HepG2 (cell line): Measurements from ENCODE around the gene GCN1. TPM values are rescaled to one million over a fixed set of nuclear protein-coding genes. Genes with fewer than 3 reads are reported as not detected.

ENCODE experiments used
- CHD2 ChIP-seq: IDR thresholded peaks from 2 replicates; pipeline ENCODE4 v1.6.1; 2011; ENCODE audit warnings: low read depth, low read length, improper control_type of control experiment
- FOXK1 ChIP-seq: sonication (generic); formaldehyde crosslinking; IDR thresholded peaks from 2 replicates; pipeline ENCODE4 v1.4.0; 2020; ENCODE audit warnings: low read depth, missing genetic modification reagents, borderline replicate concordance
- GATAD2A ChIP-seq: IDR thresholded peaks from 2 replicates; pipeline ENCODE4 v1.6.1; 2016
- HNRNPUL1 ChIP-seq: fragments of 200-400 bp; formaldehyde crosslinking; IDR thresholded peaks from 2 replicates; pipeline ENCODE4 v1.6.1; 2017; ENCODE audit warnings: low read depth, mild to moderate bottlenecking, low read length, moderate library complexity
- ISX ChIP-seq: sonication (generic); formaldehyde crosslinking; conservative IDR thresholded peaks from 2 replicates; pipeline ENCODE4 v1.5.0; 2020; ENCODE audit warnings: missing genetic modification reagents
- KDM1A ChIP-seq: IDR thresholded peaks from 2 replicates; pipeline ENCODE4 v1.6.1; 2016; ENCODE audit warnings: missing compliant biosample characterization
- MED1 ChIP-seq: sonication (generic); formaldehyde crosslinking; IDR thresholded peaks from 2 replicates; pipeline ENCODE4 v1.4.0; 2020; ENCODE audit warnings: missing genetic modification reagents
- MLLT10 ChIP-seq: sonication (generic); formaldehyde crosslinking; IDR thresholded peaks from 2 replicates; pipeline ENCODE4 v1.4.0; 2020; ENCODE audit warnings: missing genetic modification reagents
- RAD51 ChIP-seq: fragments of 450-650 bp; IDR thresholded peaks from 2 replicates; pipeline ENCODE4 v1.6.1; 2016; ENCODE audit warnings: borderline replicate concordance
- RERE ChIP-seq: IDR thresholded peaks from 2 replicates; pipeline ENCODE4 v1.6.1; 2016; ENCODE audit warnings: low read depth, missing genetic modification reagents, missing compliant biosample characterization
- ZBTB40 ChIP-seq, 2 experiments: fragments of 450-650 bp in 1 of 2; sonication (generic) in 1 of 2; formaldehyde crosslinking in 1 of 2; IDR thresholded peaks; 2 replicates each; pipeline versions ENCODE4 v1.6.1 to v1.8.0; 2016 to 2022; ENCODE audit warnings: antibody characterized with exemption in 1 of 2, mild to moderate bottlenecking in 1 of 2, missing genetic modification reagents in 1 of 2
- ZNF225 ChIP-seq: sonication (generic); formaldehyde crosslinking; IDR thresholded peaks from 2 replicates; pipeline ENCODE4 v1.4.0; 2020; ENCODE audit warnings: mild to moderate bottlenecking, missing genetic modification reagents
- ZNF317 ChIP-seq: sonication (generic); formaldehyde crosslinking; IDR thresholded peaks from 2 replicates; pipeline ENCODE4 v1.5.0; 2020; ENCODE audit warnings: mild to moderate bottlenecking, missing genetic modification reagents
- ZNF572 ChIP-seq: sonication (generic); formaldehyde crosslinking; IDR thresholded peaks from 2 replicates; pipeline ENCODE4 v1.5.1; 2020; ENCODE audit warnings: mild to moderate bottlenecking, missing genetic modification reagents
- polyA plus RNA-seq, 8 experiments: library from polyadenylated mRNA; depleted of rRNA in 3 of 8; stranded (reverse) in 7 of 8; unstranded in 1 of 8; fragments of >200 nt; fragmentation: Illumina TruSeq in 4 of 8; extraction: Trizol in 4 of 8; gene quantifications; 2 replicates each; pipeline versions ENCODE4 v1.2.1 to v1.2.3, GENCODE V29; 2011 to 2016; ENCODE audit warnings: low read depth in 4 of 8, missing spikeins in 1 of 8, mixed read lengths in 1 of 8; ENCODE audit not compliant: insufficient read depth in 1 of 8
- total RNA-seq, 5 experiments: library from RNA; depleted of rRNA; stranded (reverse); fragments of >200 nt; fragmentation: Illumina TruSeq; extraction: Trizol; gene quantifications; 2 replicates each; pipeline ENCODE4 v1.2.3, GENCODE V29; 2016; ENCODE audit warnings: low read depth in 1 of 5

Gene GCN1
- total and polyA plus RNA-seq, 2 of the 13 experiments (the other 11 are each of a cell fraction or from before 2014, with no cell fraction given): 58.2 to 83.0 TPM

- no peak for TF ChIP-seq ZNF572 (CRISPR knock-in tag)
- peak; percentile 71 for TF ChIP-seq GATAD2A (CRISPR knock-in tag)
- no peak for TF ChIP-seq RAD51
- peak; percentile 74; the same call in 1 of the 2 replicates for TF ChIP-seq FOXK1 (CRISPR knock-in tag)
- no peak for TF ChIP-seq MLLT10 (CRISPR knock-in tag)
- peak; percentile 86 for TF ChIP-seq ZNF225 (CRISPR knock-in tag)
- peak; percentile 86 for TF ChIP-seq ZNF317 (CRISPR knock-in tag)
- TF ChIP-seq ZBTB40 (IDR thresholded peaks at IDR 0.05): no peak
- peak; percentile 68 for TF ChIP-seq ZBTB40 (CRISPR knock-in tag; IDR thresholded peaks at IDR 0.05)
- TF ChIP-seq KDM1A (CRISPR knock-in tag): peak; percentile 82; the same call in 1 of the 2 replicates
- no peak for TF ChIP-seq RERE (CRISPR knock-in tag)
- peak; percentile 82 for TF ChIP-seq MED1 (CRISPR knock-in tag)
- peak; percentile 23; the same call in 1 of the 2 replicates for TF ChIP-seq CHD2
- no peak for TF ChIP-seq HNRNPUL1
- TF ChIP-seq ISX (CRISPR knock-in tag): no peak
Measured at GRCh38 chr12:120086801-120087621, 107.5 kb downstream of the GCN1 start (continued).
